Measurements from ENCODE around the gene S100A10. TPM values are rescaled to one million over a fixed set of nuclear protein-coding genes. Genes with fewer than 3 reads are reported as not detected.

S100A10 gene
- total RNA-seq, 2 experiments from 2014 or later, result 2.6 TPM; not detected in 1

GRCh38 chr1:151944126-151944856, 49.4 kb downstream of the S100A10 start:
- no peak overlapping the region for H3K4me2 ChIP-seq (ENCODE audit: low read length)
- no peaks in the 10 kb centered on the region for H3K9me3 ChIP-seq (ENCODE audit: low read length)
- BruUV-seq (replicated peaks), result no TSS peak
- H2AFZ ChIP-seq (ENCODE audit: low read length), result no peak overlapping the region
- POLR2A ChIA-PET, result no interaction called here
- no peaks in the 10 kb centered on the region for H4K20me1 ChIP-seq (ENCODE audit: insufficient read depth, low read length)
- H3K36me3 ChIP-seq (ENCODE audit: insufficient read depth, low read length), result no peaks in the 10 kb centered on the region
- no peaks in the 10 kb centered on the region for H3K9me2 ChIP-seq (ENCODE audit: insufficient read depth, low read length)
- intact Hi-C loops (cut with micrococcal nuclease; ENCODE audit: unreplicated experiment), result no loop called here
- no peak for DNase-seq (ENCODE audit: low spot score)
- H3K27ac ChIP-seq (ENCODE audit: low read depth, low read length, poor library complexity, severe bottlenecking), result no peak overlapping the region
- no peaks in the 10 kb centered on the region for H3K4me1 ChIP-seq (ENCODE audit: insufficient read depth, low read length, poor library complexity, severe bottlenecking)
- no peaks in the 10 kb centered on the region for H3K79me2 ChIP-seq (ENCODE audit: insufficient read depth, low read depth, low read length)
- H3K4me3 ChIP-seq (ENCODE audit: low read depth, low read length, poor library complexity, severe bottlenecking), result no peak overlapping the region
- CTCF ChIA-PET (ENCODE audit: unreplicated experiment), result no interaction called here
- no peak for TF ChIP-seq EZH2phosphoT487 (IDR thresholded peaks at IDR 0.05; ENCODE audit: borderline replicate concordance, low read depth, low read length)

GRCh38 chr1:151943591-151943990, 50.1 kb downstream of the S100A10 start:
- POLR2A ChIA-PET, result no interaction called here
- intact Hi-C loops (cut with micrococcal nuclease; ENCODE audit: unreplicated experiment), result no loop called here
- no peak overlapping the region for H2AFZ ChIP-seq (ENCODE audit: low read length)
- H3K9me2 ChIP-seq (ENCODE audit: insufficient read depth, low read length), result no peaks in the 10 kb centered on the region
- BruUV-seq (replicated peaks), result no TSS peak
- H3K36me3 ChIP-seq (ENCODE audit: insufficient read depth, low read length), result no peaks in the 10 kb centered on the region
- H3K9me3 ChIP-seq (ENCODE audit: low read length), result no peaks in the 10 kb centered on the region
- no peak overlapping the region for H3K4me3 ChIP-seq (ENCODE audit: low read depth, low read length, poor library complexity, severe bottlenecking)
- no peaks in the 10 kb centered on the region for H3K4me1 ChIP-seq (ENCODE audit: insufficient read depth, low read length, poor library complexity, severe bottlenecking)
- H3K27ac ChIP-seq (ENCODE audit: low read depth, low read length, poor library complexity, severe bottlenecking), result no peak overlapping the region
- H3K79me2 ChIP-seq (ENCODE audit: insufficient read depth, low read depth, low read length), result no peaks in the 10 kb centered on the region
- TF ChIP-seq, protein P1, sequence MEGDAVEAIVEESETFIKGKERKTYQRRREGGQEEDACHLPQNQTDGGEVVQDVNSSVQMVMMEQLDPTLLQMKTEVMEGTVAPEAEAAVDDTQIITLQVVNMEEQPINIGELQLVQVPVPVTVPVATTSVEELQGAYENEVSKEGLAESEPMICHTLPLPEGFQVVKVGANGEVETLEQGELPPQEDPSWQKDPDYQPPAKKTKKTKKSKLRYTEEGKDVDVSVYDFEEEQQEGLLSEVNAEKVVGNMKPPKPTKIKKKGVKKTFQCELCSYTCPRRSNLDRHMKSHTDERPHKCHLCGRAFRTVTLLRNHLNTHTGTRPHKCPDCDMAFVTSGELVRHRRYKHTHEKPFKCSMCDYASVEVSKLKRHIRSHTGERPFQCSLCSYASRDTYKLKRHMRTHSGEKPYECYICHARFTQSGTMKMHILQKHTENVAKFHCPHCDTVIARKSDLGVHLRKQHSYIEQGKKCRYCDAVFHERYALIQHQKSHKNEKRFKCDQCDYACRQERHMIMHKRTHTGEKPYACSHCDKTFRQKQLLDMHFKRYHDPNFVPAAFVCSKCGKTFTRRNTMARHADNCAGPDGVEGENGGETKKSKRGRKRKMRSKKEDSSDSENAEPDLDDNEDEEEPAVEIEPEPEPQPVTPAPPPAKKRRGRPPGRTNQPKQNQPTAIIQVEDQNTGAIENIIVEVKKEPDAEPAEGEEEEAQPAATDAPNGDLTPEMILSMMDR (conservative IDR thresholded peaks at IDR 0.05; ENCODE audit: low read length), result no peak
- TF ChIP-seq EZH2phosphoT487 (IDR thresholded peaks at IDR 0.05; ENCODE audit: borderline replicate concordance, low read depth, low read length), result no peak
- no peak for DNase-seq (ENCODE audit: low spot score)
- CTCF ChIA-PET (ENCODE audit: unreplicated experiment), result no interaction called here
- no peaks in the 10 kb centered on the region for H4K20me1 ChIP-seq (ENCODE audit: insufficient read depth, low read length)
- no peak overlapping the region for H3K4me2 ChIP-seq (ENCODE audit: low read length)

DNA sequence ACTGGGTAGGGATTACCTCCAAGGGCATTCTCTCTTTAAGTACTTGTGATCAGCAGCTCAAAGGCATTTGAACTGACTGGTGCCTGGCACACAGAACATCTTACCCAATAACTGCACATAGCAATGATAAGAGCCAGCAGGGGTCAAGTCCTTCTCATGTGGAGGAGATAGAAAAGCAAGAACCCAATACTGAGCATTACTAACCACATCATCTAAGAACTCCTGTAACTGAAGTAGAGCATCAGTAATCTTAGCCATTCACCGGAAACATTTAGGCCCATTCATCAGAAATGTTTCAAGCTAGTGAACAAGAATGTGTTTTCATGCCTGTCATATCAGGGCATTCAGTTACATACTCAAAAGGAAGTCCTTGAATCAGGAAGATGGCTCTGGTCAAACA, 50.8 kb downstream of the S100A10 start:
- intact Hi-C loops (cut with micrococcal nuclease; ENCODE audit: unreplicated experiment), result no loop called here
- H3K9me3 ChIP-seq (ENCODE audit: low read length), result no peaks in the 10 kb centered on the region
- H3K4me2 ChIP-seq (ENCODE audit: low read length), result no peak overlapping the region
- H2AFZ ChIP-seq (ENCODE audit: low read length), result no peak overlapping the region
- H3K79me2 ChIP-seq (ENCODE audit: insufficient read depth, low read depth, low read length), result no peaks in the 10 kb centered on the region
- H4K20me1 ChIP-seq (ENCODE audit: insufficient read depth, low read length), result no peaks in the 10 kb centered on the region
- no peak overlapping the region for H3K4me3 ChIP-seq (ENCODE audit: low read depth, low read length, poor library complexity, severe bottlenecking)
- no peaks in the 10 kb centered on the region for H3K4me1 ChIP-seq (ENCODE audit: insufficient read depth, low read length, poor library complexity, severe bottlenecking)
- no peaks in the 10 kb centered on the region for H3K36me3 ChIP-seq (ENCODE audit: insufficient read depth, low read length)
- no TSS peak for BruUV-seq (replicated peaks)
- no peak overlapping the region for H3K27ac ChIP-seq (ENCODE audit: low read depth, low read length, poor library complexity, severe bottlenecking)
- H3K9me2 ChIP-seq (ENCODE audit: insufficient read depth, low read length), result no peaks in the 10 kb centered on the region
- TF ChIP-seq, protein P1 (conservative IDR thresholded peaks at IDR 0.05; ENCODE audit: low read length), result no peak
- TF ChIP-seq EZH2phosphoT487 (IDR thresholded peaks at IDR 0.05; ENCODE audit: borderline replicate concordance, low read depth, low read length), result no peak
- DNase-seq (ENCODE audit: low spot score), result no peak
- CTCF ChIA-PET (ENCODE audit: unreplicated experiment), result no interaction called here
- POLR2A ChIA-PET, result no interaction called here

Data from OCI-LY7 (cell line).